ENCODE measurements around the gene CXXC5.

Gene CXXC5

DNA sequence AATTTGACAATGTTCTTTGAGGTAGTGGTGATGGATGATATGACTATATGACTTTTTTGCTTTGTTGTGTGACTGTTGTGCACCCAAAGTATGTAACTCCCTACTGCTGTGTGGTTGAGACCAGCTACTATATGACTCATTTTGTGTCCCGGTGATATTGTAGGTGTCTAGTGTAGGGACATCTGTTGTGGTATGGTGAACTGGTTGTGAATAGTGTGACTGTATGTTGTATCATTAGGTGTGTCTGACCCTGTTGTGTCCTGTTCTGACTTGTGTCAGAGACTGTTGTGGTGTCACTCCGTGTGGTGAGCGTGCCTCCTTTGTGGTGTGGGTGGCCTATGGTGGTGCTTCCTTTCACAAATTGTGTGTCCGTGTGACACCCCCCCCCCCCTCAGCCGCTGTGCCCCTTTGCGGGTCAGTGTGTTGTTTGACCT is 11.2 kb upstream of the CXXC5 start:
- TF ChIP-seq, protein P1, sequence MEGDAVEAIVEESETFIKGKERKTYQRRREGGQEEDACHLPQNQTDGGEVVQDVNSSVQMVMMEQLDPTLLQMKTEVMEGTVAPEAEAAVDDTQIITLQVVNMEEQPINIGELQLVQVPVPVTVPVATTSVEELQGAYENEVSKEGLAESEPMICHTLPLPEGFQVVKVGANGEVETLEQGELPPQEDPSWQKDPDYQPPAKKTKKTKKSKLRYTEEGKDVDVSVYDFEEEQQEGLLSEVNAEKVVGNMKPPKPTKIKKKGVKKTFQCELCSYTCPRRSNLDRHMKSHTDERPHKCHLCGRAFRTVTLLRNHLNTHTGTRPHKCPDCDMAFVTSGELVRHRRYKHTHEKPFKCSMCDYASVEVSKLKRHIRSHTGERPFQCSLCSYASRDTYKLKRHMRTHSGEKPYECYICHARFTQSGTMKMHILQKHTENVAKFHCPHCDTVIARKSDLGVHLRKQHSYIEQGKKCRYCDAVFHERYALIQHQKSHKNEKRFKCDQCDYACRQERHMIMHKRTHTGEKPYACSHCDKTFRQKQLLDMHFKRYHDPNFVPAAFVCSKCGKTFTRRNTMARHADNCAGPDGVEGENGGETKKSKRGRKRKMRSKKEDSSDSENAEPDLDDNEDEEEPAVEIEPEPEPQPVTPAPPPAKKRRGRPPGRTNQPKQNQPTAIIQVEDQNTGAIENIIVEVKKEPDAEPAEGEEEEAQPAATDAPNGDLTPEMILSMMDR (IDR thresholded peaks at IDR 0.05) = no peak

GRCh38 chr5:139637438-139638089 is 10.6 kb upstream of the CXXC5 start:
- TF ChIP-seq, protein P1 (IDR thresholded peaks at IDR 0.05) = no peak

- TF ChIP-seq, protein P1 (IDR thresholded peaks at IDR 0.05) = no peak
Measured at GRCh38 chr5:139638090-139638735, 9.9 kb upstream of the CXXC5 start.

DNA sequence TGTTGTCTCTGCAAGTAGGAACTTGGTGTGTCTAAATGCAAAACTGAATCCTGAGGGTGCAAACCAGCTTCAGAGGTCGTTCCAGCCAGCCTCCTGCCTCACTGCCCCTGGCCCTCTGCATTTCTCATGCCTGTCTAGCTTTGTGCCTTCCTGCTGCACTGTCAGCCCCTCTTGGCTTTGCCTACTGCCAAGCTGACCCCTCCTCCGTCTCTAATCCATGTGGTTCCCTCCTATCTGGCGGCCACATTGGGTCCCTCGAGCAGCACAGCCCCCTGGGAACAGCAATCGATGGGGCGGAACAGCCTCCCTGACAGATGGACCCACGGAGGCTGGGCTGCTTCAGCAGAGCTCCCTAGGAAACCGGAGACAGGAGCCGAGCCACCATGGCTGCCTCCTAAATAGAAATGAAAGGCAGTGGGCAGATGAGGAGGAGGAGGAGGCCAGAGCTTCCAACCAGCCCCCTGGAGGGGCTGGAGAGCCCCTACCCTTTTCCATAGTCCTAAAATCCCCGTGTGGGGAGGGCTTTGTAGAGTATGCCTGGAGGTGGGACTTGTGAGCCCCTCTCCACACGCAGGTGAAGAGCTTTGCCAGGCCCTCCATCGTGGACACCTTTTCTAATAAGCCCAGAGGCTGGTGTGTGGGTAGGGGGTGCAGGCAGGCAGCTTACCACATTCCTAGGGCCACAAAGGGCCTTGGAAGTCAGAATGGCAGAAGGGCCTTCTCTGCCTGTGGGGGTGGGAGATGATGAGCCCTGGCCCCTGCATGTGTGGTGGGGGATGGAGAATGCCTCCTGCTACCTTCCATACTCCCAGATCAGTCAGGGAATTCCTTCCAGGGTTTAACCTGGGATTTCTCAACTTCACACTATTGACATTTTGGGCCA is 9.2 kb upstream of the CXXC5 start:
- TF ChIP-seq, protein P1 (IDR thresholded peaks at IDR 0.05) = no peak

- TF ChIP-seq, protein P1 (IDR thresholded peaks at IDR 0.05) = no peak
Measured at GRCh38 chr5:139639619-139640380, 8.3 kb upstream of the CXXC5 start.

DNA sequence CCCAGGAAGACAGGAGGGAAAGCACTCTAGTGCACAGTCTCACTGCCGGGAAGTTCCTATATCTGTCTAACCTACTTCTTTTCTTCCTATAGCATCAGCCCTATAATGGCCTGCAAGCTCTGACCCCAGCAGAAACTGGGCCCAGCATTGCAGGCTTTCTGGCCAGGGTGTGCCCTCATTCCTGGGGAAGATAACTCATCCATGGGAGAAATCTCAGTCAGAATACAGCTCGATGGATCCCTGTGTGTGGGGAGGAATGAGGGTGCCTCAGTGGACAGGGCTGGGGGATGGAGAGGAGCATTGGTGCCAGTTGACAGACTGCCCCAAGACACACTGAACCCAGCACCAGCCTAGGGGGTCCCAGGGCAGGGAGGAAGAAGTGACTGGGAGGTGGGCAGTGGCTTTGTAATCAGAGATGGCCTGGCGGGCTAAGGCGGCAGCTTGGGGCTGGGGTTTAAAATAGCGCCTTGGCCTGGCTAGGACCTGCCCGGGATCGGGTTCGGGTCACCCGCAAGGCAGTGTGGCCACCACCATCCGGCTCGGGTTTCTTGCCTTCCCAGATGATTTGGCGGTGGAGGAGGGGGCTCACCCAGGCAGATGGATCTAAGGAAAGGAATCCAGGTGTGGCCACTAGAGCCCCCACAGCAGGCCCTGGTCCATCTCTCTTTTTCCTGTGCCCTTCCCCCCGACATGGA is 7.6 kb upstream of the CXXC5 start:
- TF ChIP-seq, protein P1 (IDR thresholded peaks at IDR 0.05) = no peak
